ENCODE results near the gene CADPS2. TPM values are rescaled to one million over a fixed set of nuclear protein-coding genes. Genes with fewer than 3 reads are reported as not detected.

The CADPS2 gene
- polyA plus RNA-seq, 3 donors, result not detected

DNA sequence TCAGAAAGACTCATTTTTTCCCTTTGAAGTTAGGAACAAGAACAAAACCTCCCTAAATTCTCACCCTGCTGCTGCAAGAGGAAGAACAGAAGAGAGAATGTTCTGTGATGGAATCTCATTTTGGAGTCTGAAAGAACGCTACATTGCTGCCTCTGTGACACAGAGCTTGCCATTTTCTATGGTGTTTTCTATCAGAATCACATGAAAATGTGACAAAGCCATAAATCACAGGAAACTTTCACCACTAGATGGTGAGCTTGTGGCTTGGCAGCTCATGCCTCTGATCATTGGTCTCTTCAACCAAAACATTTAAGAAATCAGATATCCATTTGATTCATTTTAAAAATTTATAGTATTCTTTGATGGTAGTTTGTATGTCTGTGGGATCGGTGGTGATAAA is 82.9 kb downstream of the CADPS2 start:
- Histone ChIP-seq H2AFZ (ENCODE audit: insufficient read depth, low read depth, low read length, poor library complexity, severe bottlenecking) (no peak overlapping the region), H3K9ac (ENCODE audit: insufficient read depth, low read length, poor library complexity, severe bottlenecking) (no peak overlapping the region), H3K36me3 (replicated peaks in 1 of 2; ENCODE audit: control insufficient read depth in 1 of 2, insufficient read depth in 2 of 2, low read length in 2 of 2) (no peaks in the 10 kb centered on the region), H3K9me3 (replicated peaks in 1 of 2; ENCODE audit: control insufficient read depth in 1 of 2, insufficient read depth in 1 of 2, low read length in 2 of 2) (no peaks in the 10 kb centered on the region), H3K4me3 (replicated peaks in 1 of 3; ENCODE audit: low read depth in 2 of 3, low read length in 3 of 3) (no peak overlapping the region), H3K4me2 (replicated peaks; ENCODE audit: extremely low read depth, low read length, poor library complexity, severe bottlenecking) (no peak overlapping the region), H3K4me1 (ENCODE audit: control insufficient read depth in 1 of 2, insufficient read depth in 2 of 2, low read length in 2 of 2) (no peaks in the 10 kb centered on the region), H3K27ac (ENCODE audit: low read depth in 1 of 2, low read length in 2 of 2) (no peak overlapping the region), H3K79me2 (ENCODE audit: insufficient read depth, low read length) (no peaks in the 10 kb centered on the region), H3K27me3 (ENCODE audit: control insufficient read depth in 2 of 2, insufficient read depth in 2 of 2, low read length in 2 of 2) (no peaks in the 10 kb centered on the region), H4K20me1 (ENCODE audit: insufficient read depth, low read length) (no peaks in the 10 kb centered on the region)
- no CpG with 5 or more reads among the region's 2 CpGs for WGBS (ENCODE audit: insufficient coverage)
- TF ChIP-seq, protein P1, sequence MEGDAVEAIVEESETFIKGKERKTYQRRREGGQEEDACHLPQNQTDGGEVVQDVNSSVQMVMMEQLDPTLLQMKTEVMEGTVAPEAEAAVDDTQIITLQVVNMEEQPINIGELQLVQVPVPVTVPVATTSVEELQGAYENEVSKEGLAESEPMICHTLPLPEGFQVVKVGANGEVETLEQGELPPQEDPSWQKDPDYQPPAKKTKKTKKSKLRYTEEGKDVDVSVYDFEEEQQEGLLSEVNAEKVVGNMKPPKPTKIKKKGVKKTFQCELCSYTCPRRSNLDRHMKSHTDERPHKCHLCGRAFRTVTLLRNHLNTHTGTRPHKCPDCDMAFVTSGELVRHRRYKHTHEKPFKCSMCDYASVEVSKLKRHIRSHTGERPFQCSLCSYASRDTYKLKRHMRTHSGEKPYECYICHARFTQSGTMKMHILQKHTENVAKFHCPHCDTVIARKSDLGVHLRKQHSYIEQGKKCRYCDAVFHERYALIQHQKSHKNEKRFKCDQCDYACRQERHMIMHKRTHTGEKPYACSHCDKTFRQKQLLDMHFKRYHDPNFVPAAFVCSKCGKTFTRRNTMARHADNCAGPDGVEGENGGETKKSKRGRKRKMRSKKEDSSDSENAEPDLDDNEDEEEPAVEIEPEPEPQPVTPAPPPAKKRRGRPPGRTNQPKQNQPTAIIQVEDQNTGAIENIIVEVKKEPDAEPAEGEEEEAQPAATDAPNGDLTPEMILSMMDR (IDR thresholded peaks at IDR 0.05), result no peak
- Mint-ChIP-seq H3K27ac (no peak overlapping the region), H3K9me3 (peaks cover 0 to 4% (median 0%) of the 10 kb centered on the region in 7 donors), H3K27me3 (ENCODE audit: low read depth in 3 of 3) (peaks cover 0 to 1% (median 0%) of the 10 kb centered on the region in 3 donors), H3K4me1 (no peaks in the 10 kb centered on the region), H3K36me3 (no peaks in the 10 kb centered on the region), H3K4me3 (no peak overlapping the region)
- no peak for DNase-seq
- intact Hi-C loops (cut with micrococcal nuclease), result no loop called here

DNA sequence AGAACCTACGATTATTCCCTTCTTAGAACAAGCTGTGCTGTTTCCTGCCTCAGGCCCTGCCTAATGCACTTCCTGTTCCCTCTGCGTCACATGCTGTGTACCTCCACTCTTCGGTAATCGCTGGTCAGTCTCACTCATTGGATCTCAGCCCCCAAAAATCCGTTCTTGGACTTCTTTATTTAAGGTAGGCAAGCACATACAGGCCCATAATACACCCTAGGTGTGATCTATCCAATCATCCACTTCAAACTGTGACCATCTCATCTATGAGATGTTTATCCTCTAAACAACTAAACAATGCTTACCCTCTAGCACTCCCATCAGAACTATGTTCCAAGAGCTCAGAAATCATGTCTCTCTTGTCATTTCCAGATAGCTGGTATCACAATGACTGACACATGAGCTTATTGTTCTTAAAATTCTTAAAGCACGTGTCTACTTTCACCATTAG is 83.9 kb downstream of the CADPS2 start:
- TF ChIP-seq, protein P1 (IDR thresholded peaks at IDR 0.05), result no peak
- no peak overlapping the region for H2AFZ ChIP-seq (ENCODE audit: insufficient read depth, low read depth, low read length, poor library complexity, severe bottlenecking)

More for the DNA sequence above, 83.9 kb downstream of the CADPS2 start:
- Histone ChIP-seq H3K4me2 (replicated peaks; ENCODE audit: extremely low read depth, low read length, poor library complexity, severe bottlenecking) (no peak overlapping the region), H3K9me3 (replicated peaks in 1 of 2; ENCODE audit: control insufficient read depth in 1 of 2, insufficient read depth in 1 of 2, low read length in 2 of 2) (no peaks in the 10 kb centered on the region), H4K20me1 (ENCODE audit: insufficient read depth, low read length) (no peaks in the 10 kb centered on the region), H3K4me3 (replicated peaks in 1 of 3; ENCODE audit: low read depth in 2 of 3, low read length in 3 of 3) (no peak overlapping the region), H3K36me3 (replicated peaks in 1 of 2; ENCODE audit: control insufficient read depth in 1 of 2, insufficient read depth in 2 of 2, low read length in 2 of 2) (no peaks in the 10 kb centered on the region), H3K27ac (ENCODE audit: low read depth in 1 of 2, low read length in 2 of 2) (no peak overlapping the region), H3K27me3 (ENCODE audit: control insufficient read depth in 2 of 2, insufficient read depth in 2 of 2, low read length in 2 of 2) (no peaks in the 10 kb centered on the region), H3K79me2 (ENCODE audit: insufficient read depth, low read length) (no peaks in the 10 kb centered on the region), H3K4me1 (ENCODE audit: control insufficient read depth in 1 of 2, insufficient read depth in 2 of 2, low read length in 2 of 2) (no peaks in the 10 kb centered on the region), H3K9ac (ENCODE audit: insufficient read depth, low read length, poor library complexity, severe bottlenecking) (no peak overlapping the region)
- peaks cover 0 to 3% (median 0%) of the 10 kb centered on the region in 7 donors for H3K9me3 Mint-ChIP-seq
- no peak for DNase-seq
- H3K36me3 Mint-ChIP-seq, result no peaks in the 10 kb centered on the region
- no peak overlapping the region for H3K27ac Mint-ChIP-seq
- intact Hi-C loops (cut with micrococcal nuclease), result no loop called here
- no peak overlapping the region for H3K4me3 Mint-ChIP-seq
- 26% methylated on average over 5 of the region's 6 CpGs for WGBS (ENCODE audit: insufficient coverage)
- H3K4me1 Mint-ChIP-seq, result no peaks in the 10 kb centered on the region
- peaks cover 0 to 2% (median 1%) of the 10 kb centered on the region in 3 donors for H3K27me3 Mint-ChIP-seq (ENCODE audit: low read depth in 3 of 3)

Data from CD14-positive monocyte (primary cell).